ENCODE results near the gene CXCL9. TPM values are rescaled to one million over a fixed set of nuclear protein-coding genes. Genes with fewer than 3 reads are reported as not detected.

CXCL9 gene
- total RNA-seq: not detected in 2 replicates

GRCh38 chr4:76007089-76007862 is at the start of gene CXCL9:
CXCL9 (minus strand) TSS chr4:76007509; CDS start chr4:76007449, 60 bp downstream.

GRCh38 chr4:76035799-76036380 is 28.6 kb upstream of the CXCL9 start, which contains the start of gene CXCL11:
CXCL11 (minus strand) TSS chr4:76036070; CDS start chr4:76035987, 83 bp downstream.

GRCh38 chr4:76023389-76023788 is 16.1 kb upstream of the CXCL9 start, which contains the start of gene CXCL10:
CXCL10 (minus strand) TSS chr4:76023497; CDS start chr4:76023431, 66 bp downstream.

Other genes starting within 250 kb of the CXCL9 start
- not detected in 2 replicates for gene PPEF2, start 105.1 kb downstream of the CXCL9 start, total RNA-seq
- gene NAAA, start 66.5 kb downstream of the CXCL9 start, total RNA-seq: 18.0 and 20.1 TPM in 2 replicates
- gene SDAD1, start 16.6 kb downstream of the CXCL9 start, total RNA-seq: 16.4 and 28.9 TPM in 2 replicates
- 1.1 and 5.5 TPM in 2 replicates for gene CXCL10, start 16.0 kb upstream of the CXCL9 start, total RNA-seq
- gene CXCL11, start 28.6 kb upstream of the CXCL9 start, total RNA-seq: 1.5 and 5.7 TPM in 2 replicates
- not detected in 2 replicates for gene ART3, start 67.2 kb upstream of the CXCL9 start, total RNA-seq
- 44.0 and 50.3 TPM in 2 replicates for gene NUP54, start 140.9 kb upstream of the CXCL9 start, total RNA-seq
- 149 and 341 TPM in 2 replicates for gene SCARB2, start 206.3 kb upstream of the CXCL9 start, total RNA-seq
- gene FAM47E, start 244.2 kb upstream of the CXCL9 start, total RNA-seq: 0.38 TPM in 1 of 2 replicates, not detected in the other

Data from bladder microvascular endothelial cell (primary cell).